Ectodermal cell (in vitro differentiated cells): Measurements from ENCODE around the gene CLTCL1.
A peak's percentile ranks its signal among the peaks of the same experiment; 100 is the strongest.
"Not testable (repeated sequence)": the region's sequence is repeated elsewhere in the genome, so short reads cannot be mapped to it uniquely, and the experiment has no call there.

Experiments used
- H3K27ac ChIP-seq: 2 replicates; pipeline ENCODE4 v1.7.0; 2013; ENCODE audit warnings: mild to moderate bottlenecking, low read depth, low read length; ENCODE audit not compliant: insufficient read depth, poor library complexity, severe bottlenecking
- H3K27me3 ChIP-seq: 2 replicates; pipeline ENCODE4 v1.7.0; 2013; ENCODE audit warnings: mild to moderate bottlenecking, low read length; ENCODE audit not compliant: insufficient read depth, control insufficient read depth, poor library complexity, severe bottlenecking
- H3K36me3 ChIP-seq: one replicate; pipeline ENCODE4 v1.7.0; 2013; ENCODE audit warnings: low read length; ENCODE audit not compliant: control insufficient read depth, insufficient read depth
- H3K4me1 ChIP-seq: one replicate; pipeline ENCODE4 v1.7.0; 2013; ENCODE audit warnings: low read length; ENCODE audit not compliant: control insufficient read depth, insufficient read depth
- H3K4me3 ChIP-seq: 2 replicates; pipeline ENCODE4 v1.7.0; 2013; ENCODE audit warnings: low read depth, low read length, control low read depth; ENCODE audit not compliant: insufficient read depth
- H3K9me3 ChIP-seq: 2 replicates; pipeline ENCODE4 v1.7.0; 2013; ENCODE audit warnings: mild to moderate bottlenecking, low read length, moderate library complexity; ENCODE audit not compliant: control insufficient read depth
- WGBS, 2 experiments: methylation state at CpG; one replicate each; pipeline ENCODE4 v1.1.7; 2013; ENCODE audit warnings: missing lambda C conversion rate in 2 of 2; 5-methylcytosine and 5-hydroxymethylcytosine counted together

CLTCL1 gene

GRCh38 chr22:19323420-19323819, 31.9 kb upstream of the CLTCL1 start:
- H3K36me3 ChIP-seq, H3K4me1 ChIP-seq, H3K9me3 ChIP-seq, H3K4me3 ChIP-seq, H3K27me3 ChIP-seq, H3K27ac ChIP-seq: not testable (repeated sequence)
- 88 to 91% methylated on average over 6 of the region's 6 CpGs for WGBS, 2 experiments

GRCh38 chr22:19321757-19322156, 30.2 kb upstream of the CLTCL1 start:
- Histone ChIP-seq H3K9me3 (peaks cover 3% of the 10 kb centered on the region), H3K36me3 (no peaks in the 10 kb centered on the region), H3K27ac (no peak overlapping the region), H3K27me3 (no peaks in the 10 kb centered on the region), H3K4me3 (no peak overlapping the region), H3K4me1 (no peaks in the 10 kb centered on the region)
- WGBS, 2 experiments: 93 to 94% methylated on average over 1 to 2 of the region's 2 CpGs

- H3K36me3 ChIP-seq, H3K4me3 ChIP-seq, H3K4me1 ChIP-seq, H3K27ac ChIP-seq, H3K27me3 ChIP-seq, H3K9me3 ChIP-seq: not testable (repeated sequence)
- WGBS, 2 experiments: 88 to 92% methylated on average over 8 of the region's 8 CpGs
Measured at GRCh38 chr22:19320136-19320535, 28.6 kb upstream of the CLTCL1 start.

- Histone ChIP-seq H3K9me3 (peaks cover 3% of the 10 kb centered on the region), H3K36me3 (no peaks in the 10 kb centered on the region), H3K4me3 (no peak overlapping the region), H3K27me3 (no peaks in the 10 kb centered on the region), H3K4me1 (no peaks in the 10 kb centered on the region), H3K27ac (no peak overlapping the region)
Measured at GRCh38 chr22:19319281-19319680, 27.8 kb upstream of the CLTCL1 start.

GRCh38 chr22:19317865-19318264, 26.3 kb upstream of the CLTCL1 start:
- no peaks in the 10 kb centered on the region for H3K27me3 ChIP-seq
- H3K4me1 ChIP-seq: no peaks in the 10 kb centered on the region
- H3K4me3 ChIP-seq: no peak overlapping the region
- H3K27ac ChIP-seq: no peak overlapping the region
- H3K9me3 ChIP-seq: peaks cover 3% of the 10 kb centered on the region
- no peaks in the 10 kb centered on the region for H3K36me3 ChIP-seq

GRCh38 chr22:19307872-19308271, 16.4 kb upstream of the CLTCL1 start:
- Histone ChIP-seq H3K4me1 (no peaks in the 10 kb centered on the region), H3K36me3 (no peaks in the 10 kb centered on the region), H3K27ac (no peak overlapping the region), H3K4me3 (no peak overlapping the region), H3K27me3 (no peaks in the 10 kb centered on the region), H3K9me3 (no peaks in the 10 kb centered on the region)
- 75 to 90% methylated on average over 1 to 2 of the region's 2 CpGs for WGBS, 2 experiments

- not testable (repeated sequence) for H3K36me3 ChIP-seq, H3K4me1 ChIP-seq, H3K9me3 ChIP-seq, H3K27me3 ChIP-seq, H3K4me3 ChIP-seq, H3K27ac ChIP-seq
- WGBS, 2 experiments: 89 to 92% methylated on average over 6 of the region's 6 CpGs
Measured at GRCh38 chr22:19306535-19306934, 15.0 kb upstream of the CLTCL1 start.

- Histone ChIP-seq H3K4me1 (no peaks in the 10 kb centered on the region), H3K9me3 (no peaks in the 10 kb centered on the region), H3K4me3 (no peak overlapping the region), H3K27ac (no peak overlapping the region), H3K27me3 (no peaks in the 10 kb centered on the region), H3K36me3 (no peaks in the 10 kb centered on the region)
- WGBS, 2 experiments: 95 to 96% methylated on average over 5 of the region's 5 CpGs
Measured at GRCh38 chr22:19304547-19304946, 13.0 kb upstream of the CLTCL1 start.

- H3K27me3 ChIP-seq: no peaks in the 10 kb centered on the region
- no peaks in the 10 kb centered on the region for H3K9me3 ChIP-seq
- no peaks in the 10 kb centered on the region for H3K4me1 ChIP-seq
- no peaks in the 10 kb centered on the region for H3K36me3 ChIP-seq
- H3K4me3 ChIP-seq: no peak overlapping the region
- 79 to 82% methylated on average over 1 of the region's 1 CpG for WGBS, 2 experiments
- no peak overlapping the region for H3K27ac ChIP-seq
Measured at GRCh38 chr22:19303785-19304184, 12.3 kb upstream of the CLTCL1 start.

GRCh38 chr22:19295733-19296132, 4.2 kb upstream of the CLTCL1 start:
- no peaks in the 10 kb centered on the region for H3K4me1 ChIP-seq
- H3K9me3 ChIP-seq: no peaks in the 10 kb centered on the region
- H3K27me3 ChIP-seq: peaks cover 13% of the 10 kb centered on the region

GRCh38 chr22:19292458-19293230, 1.1 kb upstream of the CLTCL1 start:
- 91 to 93% methylated on average over 23 of the region's 23 CpGs for WGBS, 2 experiments
- Histone ChIP-seq H3K4me1 (peaks cover 7% of the 10 kb centered on the region), H3K27me3 (peaks cover 27% of the 10 kb centered on the region), H3K27ac (no peak overlapping the region), H3K4me3 (peak overlapping the region; percentile 65), H3K9me3 (no peaks in the 10 kb centered on the region), H3K36me3 (no peaks in the 10 kb centered on the region)

More at GRCh38 chr22:19295733-19296132, 4.2 kb upstream of the CLTCL1 start:
- H3K4me3 ChIP-seq: no peak overlapping the region
- no peak overlapping the region for H3K27ac ChIP-seq
- no peaks in the 10 kb centered on the region for H3K36me3 ChIP-seq
